Spinal cord (tissue), 10 donors: ENCODE data around the gene RBM25. TPM values are rescaled to one million over a fixed set of nuclear protein-coding genes. Genes with fewer than 3 reads are reported as not detected.

ENCODE experiments used
- DNase-seq, 6 donors: peaks; one replicate each; pipeline versions ENCODE4 v3.0.0 to v3.0.0-alpha.2; 2013 to 2015; ENCODE audit warnings: low spot score in 6 of 6, low read depth in 4 of 6
- H3K27ac ChIP-seq: one replicate; pipeline ENCODE4 v1.5.1; 2013; ENCODE audit warnings: low read depth, low read length, control low read depth
- H3K27me3 ChIP-seq: one replicate; pipeline ENCODE4 v1.6.1; 2013; ENCODE audit warnings: low read length; ENCODE audit not compliant: control insufficient read depth, insufficient read depth
- H3K36me3 ChIP-seq: one replicate; pipeline ENCODE4 v1.6.1; 2013; ENCODE audit warnings: low read length; ENCODE audit not compliant: control insufficient read depth, insufficient read depth
- H3K4me1 ChIP-seq: one replicate; pipeline ENCODE4 v1.6.1; 2013; ENCODE audit warnings: low read length; ENCODE audit not compliant: control insufficient read depth, insufficient read depth
- H3K4me3 ChIP-seq: one replicate; pipeline ENCODE4 v1.5.1; 2013; ENCODE audit warnings: low read depth, low read length, control low read depth
- H3K9me3 ChIP-seq: one replicate; pipeline ENCODE4 v1.6.1; 2013; ENCODE audit warnings: low read length; ENCODE audit not compliant: control insufficient read depth, insufficient read depth
- WGBS: methylation state at CpG from one replicate; pipeline ENCODE4 v1.1.5; 2013; ENCODE audit warnings: missing lambda C conversion rate; ENCODE audit not compliant: insufficient coverage; 5-methylcytosine and 5-hydroxymethylcytosine counted together
- polyA plus RNA-seq, 2 donors: library from polyadenylated mRNA; unstranded; fragments of 120-200 nt; gene quantifications; one replicate each; pipeline ENCODE4 v1.2.1, GENCODE V29; 2013; ENCODE audit not compliant: insufficient read length in 2 of 2
- total RNA-seq, 2 donors: library from RNA; depleted of rRNA in 1 of 2; stranded (reverse); fragments of 120-200 nt in 1 of 2; fragments of >200 nt in 1 of 2; gene quantifications; one replicate each; pipeline versions ENCODE4 v1.2.3 to v1.2.4, GENCODE V29; 2013 to 2014
- donor health status: healthy.

Gene RBM25
- total and polyA plus RNA-seq, 4 donors, result 54.9 to 119 (median 84.9) TPM

DNA sequence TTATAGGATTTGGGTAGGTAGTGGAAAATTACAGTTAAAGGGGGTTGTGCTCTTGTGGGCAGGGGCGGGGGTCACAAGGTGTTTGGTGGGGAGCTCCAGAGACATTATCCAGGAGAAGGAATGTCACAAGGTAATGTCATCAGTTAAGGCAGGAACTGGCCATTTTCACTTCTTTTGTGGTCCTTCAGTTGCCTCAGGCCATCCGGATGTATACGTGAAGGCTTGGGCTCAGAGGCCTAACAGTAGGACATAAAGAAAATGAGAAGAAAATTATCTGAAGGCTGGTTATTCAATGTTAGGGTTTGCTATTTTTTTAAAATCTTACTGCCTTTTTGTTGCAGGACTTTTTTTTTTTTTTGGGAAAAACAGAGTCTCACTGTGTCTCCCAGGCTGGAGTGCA is 75.5 kb downstream of the RBM25 start:
- Histone ChIP-seq H3K36me3 (peaks cover 1% of the 10 kb centered on the region), H3K4me1 (peaks cover 9% of the 10 kb centered on the region), H3K27me3 (no peaks in the 10 kb centered on the region), H3K9me3 (no peaks in the 10 kb centered on the region), H3K4me3 (no peak overlapping the region), H3K27ac (no peak overlapping the region)
- 100% methylated on average over 1 of the region's 3 CpGs for WGBS
- no peak for DNase-seq

DNA sequence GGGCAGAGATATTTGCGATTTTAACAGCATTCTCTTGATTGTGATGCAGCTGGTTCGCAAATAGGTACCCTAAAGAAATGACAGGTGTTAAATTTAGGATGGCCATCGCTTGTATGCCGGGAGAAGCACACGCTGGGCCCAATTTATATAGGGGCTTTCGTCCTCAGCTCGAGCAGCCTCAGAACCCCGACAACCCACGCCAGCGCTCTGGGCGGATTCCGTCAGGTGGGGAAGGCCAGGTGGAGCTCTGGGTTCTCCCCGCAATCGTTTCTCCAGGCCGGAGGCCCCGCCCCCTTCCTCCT is 77.7 kb downstream of the RBM25 start:
- Histone ChIP-seq H3K27me3 (no peaks in the 10 kb centered on the region), H3K27ac (peak overlapping the region; percentile 88), H3K4me1 (peaks cover 9% of the 10 kb centered on the region), H3K36me3 (peaks cover 3% of the 10 kb centered on the region), H3K4me3 (peak overlapping the region; percentile 75), H3K9me3 (no peaks in the 10 kb centered on the region)
- DNase-seq, result no peak
- under 1% methylated on average over 16 of the region's 16 CpGs for WGBS

DNA sequence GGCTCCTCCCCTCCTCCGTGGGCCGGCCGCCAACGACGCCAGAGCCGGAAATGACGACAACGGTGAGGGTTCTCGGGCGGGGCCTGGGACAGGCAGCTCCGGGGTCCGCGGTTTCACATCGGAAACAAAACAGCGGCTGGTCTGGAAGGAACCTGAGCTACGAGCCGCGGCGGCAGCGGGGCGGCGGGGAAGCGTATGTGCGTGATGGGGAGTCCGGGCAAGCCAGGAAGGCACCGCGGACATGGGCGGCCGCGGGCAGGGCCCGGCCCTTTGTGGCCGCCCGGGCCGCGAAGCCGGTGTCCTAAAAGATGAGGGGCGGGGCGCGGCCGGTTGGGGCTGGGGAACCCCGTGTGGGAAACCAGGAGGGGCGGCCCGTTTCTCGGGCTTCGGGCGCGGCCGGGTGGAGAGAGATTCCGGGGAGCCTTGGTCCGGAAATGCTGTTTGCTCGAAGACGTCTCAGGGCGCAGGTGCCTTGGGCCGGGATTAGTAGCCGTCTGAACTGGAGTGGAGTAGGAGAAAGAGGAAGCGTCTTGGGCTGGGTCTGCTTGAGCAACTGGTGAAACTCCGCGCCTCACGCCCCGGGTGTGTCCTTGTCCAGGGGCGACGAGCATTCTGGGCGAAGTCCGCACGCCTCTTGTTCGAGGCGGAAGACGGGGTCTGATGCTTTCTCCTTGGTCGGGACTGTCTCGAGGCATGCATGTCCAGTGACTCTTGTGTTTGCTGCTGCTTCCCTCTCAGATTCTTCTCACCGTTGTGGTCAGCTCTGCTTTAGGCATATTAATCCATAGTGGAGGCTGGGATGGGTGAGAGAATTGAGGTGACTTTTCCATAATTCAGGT is 78.3 kb downstream of the RBM25 start, which contains the start of gene PSEN1:
Gene PSEN1 (plus strand): TSS at position 121 of the 839 bp plus-strand sequence. CDS start 11,513 bp downstream, outside the sequence.
- H3K36me3 ChIP-seq, result peaks cover 3% of the 10 kb centered on the region
- no peaks in the 10 kb centered on the region for H3K9me3 ChIP-seq
- no peaks in the 10 kb centered on the region for H3K27me3 ChIP-seq
- peak; percentile 91 to 99 (median 94) for DNase-seq
- peaks cover 9% of the 10 kb centered on the region for H3K4me1 ChIP-seq
- H3K4me3 ChIP-seq, result peak within 1 kb of the TSS; percentile 75
- peak within 1 kb of the TSS; percentile 88 for H3K27ac ChIP-seq
- WGBS, result under 1% methylated on average over 70 of the region's 71 CpGs

DNA sequence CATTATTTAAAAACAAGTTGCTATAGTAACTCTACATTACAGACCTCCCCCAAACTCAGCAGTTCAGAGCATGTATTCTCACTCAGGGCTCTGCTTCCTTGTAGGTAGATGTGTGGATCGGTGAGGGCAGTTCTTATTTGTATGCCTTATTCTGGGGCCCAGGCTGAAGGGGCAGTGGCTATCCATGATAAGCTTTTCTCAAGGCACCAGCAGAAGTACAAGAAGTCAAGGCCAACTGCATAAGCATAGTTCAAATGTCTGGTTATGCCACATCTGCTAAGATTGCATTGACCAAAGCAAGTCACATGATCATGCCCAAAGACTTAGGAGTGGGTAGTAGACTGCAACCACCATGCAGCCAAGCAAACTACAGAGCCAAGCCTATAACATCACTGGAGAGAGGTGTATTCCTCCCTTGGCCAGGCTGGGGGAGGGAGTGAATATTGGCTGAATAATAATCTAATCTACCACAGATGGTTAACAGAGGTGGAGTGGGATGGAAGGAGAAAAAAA is 82.5 kb downstream of the RBM25 start:
- no CpG with 5 or more reads among the region's 1 CpG for WGBS
- H3K9me3 ChIP-seq, result no peaks in the 10 kb centered on the region
- peaks cover 5% of the 10 kb centered on the region for H3K36me3 ChIP-seq
- H3K4me3 ChIP-seq, result no peak overlapping the region
- H3K27ac ChIP-seq, result no peak overlapping the region
- H3K27me3 ChIP-seq, result no peaks in the 10 kb centered on the region
- DNase-seq, result no peak
- H3K4me1 ChIP-seq, result peaks cover 13% of the 10 kb centered on the region

DNA sequence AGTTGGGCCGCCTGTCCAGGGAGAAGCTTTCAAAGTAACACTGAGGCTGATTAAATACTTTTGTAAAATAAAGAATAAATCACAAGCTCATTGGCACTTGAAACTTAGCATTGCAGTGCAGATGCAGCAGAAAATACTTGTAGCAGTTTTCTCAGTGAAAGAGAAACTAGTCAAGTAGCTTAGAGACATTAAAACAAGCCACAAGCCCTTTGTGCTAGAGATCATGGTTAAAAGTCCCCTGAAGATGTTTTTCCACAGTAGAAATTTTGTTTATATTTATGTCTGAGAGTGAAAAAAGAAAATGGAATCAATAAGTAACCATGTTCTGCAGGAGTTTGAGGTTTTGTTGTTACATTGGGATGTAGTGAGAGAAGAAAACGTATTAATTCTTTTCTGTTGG is 83.9 kb downstream of the RBM25 start:
- DNase-seq, result peak in 1 of 6 donors; percentile 2
- H3K27ac ChIP-seq, result no peak overlapping the region
- WGBS, result no CpG with 5 or more reads among the region's 2 CpGs
- H3K4me3 ChIP-seq, result no peak overlapping the region
- H3K4me1 ChIP-seq, result peaks cover 10% of the 10 kb centered on the region
- H3K27me3 ChIP-seq, result no peaks in the 10 kb centered on the region
- H3K9me3 ChIP-seq, result no peaks in the 10 kb centered on the region
- H3K36me3 ChIP-seq, result peaks cover 5% of the 10 kb centered on the region

DNA sequence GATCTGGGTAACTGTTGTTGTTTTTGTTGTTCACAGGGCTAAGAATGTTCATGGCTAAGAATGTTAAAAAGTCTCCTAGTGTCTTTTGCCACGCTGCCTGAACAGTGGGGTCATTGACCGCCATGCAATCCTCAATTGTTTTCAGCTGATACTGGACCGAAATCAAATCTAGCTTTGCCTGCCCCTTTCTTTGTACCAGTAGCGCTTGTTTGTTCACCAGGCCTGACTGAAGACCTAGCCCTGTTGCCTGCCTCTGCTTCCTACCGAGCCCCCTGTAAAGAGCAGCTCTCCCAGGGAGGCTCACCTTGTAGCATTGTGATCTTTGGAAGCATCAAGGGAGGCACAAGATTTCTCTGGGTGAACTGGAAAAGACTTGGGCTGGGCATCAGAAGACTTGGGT is 84.7 kb downstream of the RBM25 start:
- peak overlapping the region; percentile 4 for H3K27ac ChIP-seq
- peaks cover 5% of the 10 kb centered on the region for H3K36me3 ChIP-seq
- no peaks in the 10 kb centered on the region for H3K27me3 ChIP-seq
- WGBS, result 20% methylated on average over 4 of the region's 5 CpGs
- DNase-seq, result peak in 2 of 6 donors; percentile 6 to 23
- H3K4me1 ChIP-seq, result peaks cover 3% of the 10 kb centered on the region
- H3K4me3 ChIP-seq, result no peak overlapping the region
- no peaks in the 10 kb centered on the region for H3K9me3 ChIP-seq

DNA sequence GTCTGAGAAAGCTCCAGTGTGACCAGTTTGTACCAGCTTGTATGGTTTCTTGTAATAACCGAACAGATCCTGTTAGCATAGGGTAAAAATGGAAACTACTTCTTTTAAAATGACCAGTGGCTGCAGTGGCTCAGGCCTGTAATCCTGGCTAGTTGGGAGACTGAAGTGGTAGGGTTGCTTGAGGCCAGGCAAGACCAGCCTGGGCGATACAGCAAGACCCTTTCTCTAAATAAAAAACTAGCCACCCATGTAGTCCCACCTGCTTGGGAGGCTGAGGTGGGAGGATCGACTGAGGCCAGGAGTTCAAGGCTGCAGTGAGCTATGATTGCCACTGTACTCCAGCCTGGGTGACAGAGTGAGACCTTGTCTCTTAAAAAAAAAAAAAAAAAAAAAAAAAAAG is 85.3 kb downstream of the RBM25 start:
- no peak for DNase-seq
- no peaks in the 10 kb centered on the region for H3K9me3 ChIP-seq
- H3K27ac ChIP-seq, result no peak overlapping the region
- H3K27me3 ChIP-seq, result no peaks in the 10 kb centered on the region
- 100% methylated on average over 1 of the region's 3 CpGs for WGBS
- H3K4me1 ChIP-seq, result peaks cover 3% of the 10 kb centered on the region
- peaks cover 7% of the 10 kb centered on the region for H3K36me3 ChIP-seq
- H3K4me3 ChIP-seq, result no peak overlapping the region

DNA sequence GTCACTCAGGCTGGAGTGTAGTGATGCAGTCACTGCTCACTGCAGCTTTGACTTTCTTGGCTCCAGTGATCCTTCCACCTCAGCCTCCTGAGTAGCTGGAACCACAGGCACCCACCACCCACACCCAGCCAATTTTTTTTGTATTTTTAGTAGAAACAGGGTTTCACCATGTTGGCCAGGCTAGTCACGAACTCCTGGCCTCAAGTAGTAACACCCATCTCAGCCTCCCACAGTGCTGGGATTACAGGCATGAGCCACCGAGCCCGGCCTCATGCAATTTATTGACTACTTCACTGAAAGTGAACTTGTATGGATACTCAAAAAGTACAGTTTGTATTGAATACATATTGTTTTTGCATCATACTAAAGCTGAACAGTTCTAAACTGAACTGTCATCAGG is 87.0 kb downstream of the RBM25 start:
- no peak overlapping the region for H3K27ac ChIP-seq
- no CpG with 5 or more reads among the region's 3 CpGs for whole genome bisulfite sequencing
- H3K4me3 ChIP-seq, result no peak overlapping the region
- no peaks in the 10 kb centered on the region for H3K27me3 ChIP-seq
- peaks cover 3% of the 10 kb centered on the region for H3K4me1 ChIP-seq
- DNase-seq, result no peak
- H3K36me3 ChIP-seq, result peaks cover 7% of the 10 kb centered on the region
- H3K9me3 ChIP-seq, result no peaks in the 10 kb centered on the region

DNA sequence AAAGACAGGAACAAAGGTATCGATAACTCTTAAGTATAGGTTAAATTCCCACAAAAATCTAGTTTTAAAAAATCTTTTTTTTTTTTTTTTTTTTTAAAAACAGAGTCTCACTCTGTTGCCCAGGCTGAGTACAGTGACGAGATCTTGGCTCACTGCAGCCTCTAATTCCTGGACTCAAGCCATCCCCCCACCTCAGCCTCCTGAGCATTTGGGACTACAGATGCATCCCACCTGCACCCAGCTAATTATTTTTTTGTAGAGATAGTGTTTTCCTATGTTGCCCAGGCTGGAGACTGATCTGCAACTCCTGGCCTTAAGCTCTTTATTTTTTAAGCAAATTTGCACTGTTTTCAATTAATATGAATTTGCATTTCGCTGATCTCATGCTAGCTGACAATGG is 87.8 kb downstream of the RBM25 start:
- WGBS, result 100% methylated on average over 1 of the region's 3 CpGs
- peak in 2 of 6 donors; percentile 15 to 56 for DNase-seq
- H3K27ac ChIP-seq, result no peak overlapping the region

DNA sequence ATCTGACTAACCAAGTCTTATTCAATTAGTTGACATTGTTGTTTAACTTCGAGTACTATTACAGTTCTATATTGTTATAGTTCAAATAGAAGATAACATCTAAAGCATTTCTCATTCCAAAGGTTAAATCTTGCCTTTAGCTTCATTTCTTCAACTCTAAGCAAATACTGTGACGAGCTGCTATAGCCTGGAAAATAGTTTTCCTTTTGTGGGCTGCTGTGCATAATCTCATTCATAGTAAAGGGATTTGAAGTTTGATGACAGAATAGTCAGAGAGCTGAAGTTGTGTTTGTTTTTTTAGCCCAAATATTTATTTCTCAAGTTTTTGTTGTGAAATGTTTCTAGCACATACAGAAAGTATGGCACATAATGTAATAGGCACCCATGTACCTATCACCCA is 91.4 kb downstream of the RBM25 start:
- Histone ChIP-seq H3K9me3 (no peaks in the 10 kb centered on the region), H3K4me1 (no peaks in the 10 kb centered on the region), H3K27me3 (no peaks in the 10 kb centered on the region), H3K4me3 (no peak overlapping the region), H3K36me3 (peaks cover 10% of the 10 kb centered on the region), H3K27ac (no peak overlapping the region)
- no peak for DNase-seq
- WGBS, result no CpG with 5 or more reads among the region's 2 CpGs

More for the DNA sequence above, 87.8 kb downstream of the RBM25 start:
- Histone ChIP-seq H3K9me3 (no peaks in the 10 kb centered on the region), H3K36me3 (peaks cover 7% of the 10 kb centered on the region), H3K27me3 (no peaks in the 10 kb centered on the region), H3K4me3 (no peak overlapping the region), H3K4me1 (peaks cover 3% of the 10 kb centered on the region)
